K562 treated with DMSO at 1 percent for 4 hours (cell line): ENCODE results near the gene ZKSCAN4. TPM values are rescaled to one million over a fixed set of nuclear protein-coding genes. Genes with fewer than 3 reads are reported as not detected.

ENCODE experiments used
- total RNA-seq: library from RNA; unstranded; fragments of 300-600 nt; gene quantifications from 2 replicates; pipeline ENCODE4 v1.2.3, GENCODE V29; 2022; ENCODE audit not compliant: insufficient read depth

The ZKSCAN4 gene
- 6.0 and 6.2 TPM in 2 replicates for total RNA-seq

GRCh38 chr6:28252009-28252975 is at the start of gene ZKSCAN4:
TSS of gene ZKSCAN4 (minus strand) at chr6:28252269. CDS start at chr6:28251980, 289 bp downstream.

GRCh38 chr6:28281288-28282064 is 29.4 kb upstream of the ZKSCAN4 start, which contains the start of gene PGBD1:
TSS of gene PGBD1 (plus strand) at chr6:28281572. CDS start at chr6:28283814, 2,242 bp downstream.

GRCh38 chr6:28266962-28267694 is 15.1 kb upstream of the ZKSCAN4 start, which contains the start of gene ZSCAN26:
TSS of gene ZSCAN26 (plus strand) at chr6:28267143. CDS start at chr6:28271920, 4,777 bp downstream.

GRCh38 chr6:28258877-28259777 is 7.1 kb upstream of the ZKSCAN4 start, which contains the start of gene NKAPL:
TSS of gene NKAPL (plus strand) at chr6:28259297. CDS start at chr6:28259372, 75 bp downstream.

GRCh38 chr6:28225056-28225834 is 26.8 kb downstream of the ZKSCAN4 start, which contains the start of gene ZSCAN9:
TSS of gene ZSCAN9 (plus strand) at chr6:28225275. CDS start at chr6:28227085, 1,810 bp downstream.

Other genes with a start within 250 kb of the ZKSCAN4 start
- 1.6 and 2.1 TPM in 2 replicates for gene ZNF165, start 171.7 kb downstream of the ZKSCAN4 start, total RNA-seq
- gene ZSCAN16, start 127.7 kb downstream of the ZKSCAN4 start, total RNA-seq: not detected in 2 replicates
- gene ZKSCAN8, start 110.4 kb downstream of the ZKSCAN4 start, total RNA-seq: 11.6 and 19.4 TPM in 2 replicates
- 18.1 and 19.4 TPM in 2 replicates for gene ZSCAN9, start 27.0 kb downstream of the ZKSCAN4 start, total RNA-seq
- not detected in 2 replicates for gene NKAPL, start 7.0 kb upstream of the ZKSCAN4 start, total RNA-seq
- 4.1 and 5.6 TPM in 2 replicates for gene ZSCAN26, start 14.9 kb upstream of the ZKSCAN4 start, total RNA-seq
- gene PGBD1, start 29.3 kb upstream of the ZKSCAN4 start, total RNA-seq: 7.1 and 8.1 TPM in 2 replicates
- gene ZSCAN31, start 83.9 kb upstream of the ZKSCAN4 start, total RNA-seq: 5.8 and 7.0 TPM in 2 replicates
- 4.3 and 4.5 TPM in 2 replicates for gene ZKSCAN3, start 97.7 kb upstream of the ZKSCAN4 start, total RNA-seq
- gene ZSCAN12, start 147.5 kb upstream of the ZKSCAN4 start, total RNA-seq: 4.5 and 6.8 TPM in 2 replicates
- gene ZSCAN23, start 191.2 kb upstream of the ZKSCAN4 start, total RNA-seq: not detected in 2 replicates